Measurements from ENCODE around the gene TSPAN7.

DNA sequence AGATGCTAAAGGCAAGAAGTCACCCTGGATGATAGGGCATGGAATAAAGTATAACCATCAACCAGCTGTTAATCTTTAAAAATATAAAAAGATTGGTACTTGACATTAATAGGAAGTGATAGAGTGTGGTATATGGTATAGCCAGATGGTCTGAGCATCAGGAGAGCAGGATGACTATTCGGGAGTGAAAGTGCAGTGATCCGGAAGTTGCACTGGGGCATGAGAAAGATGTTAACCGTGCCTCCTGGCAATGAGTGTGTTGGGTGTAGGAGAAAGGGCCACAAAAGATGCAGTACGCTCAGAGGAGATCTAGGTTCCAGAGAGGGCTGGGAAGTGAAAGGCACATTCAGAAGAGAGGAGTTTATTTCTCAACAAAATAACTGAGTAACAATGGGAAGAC is 65.0 kb downstream of the TSPAN7 start:
- TF ChIP-seq, protein P1, sequence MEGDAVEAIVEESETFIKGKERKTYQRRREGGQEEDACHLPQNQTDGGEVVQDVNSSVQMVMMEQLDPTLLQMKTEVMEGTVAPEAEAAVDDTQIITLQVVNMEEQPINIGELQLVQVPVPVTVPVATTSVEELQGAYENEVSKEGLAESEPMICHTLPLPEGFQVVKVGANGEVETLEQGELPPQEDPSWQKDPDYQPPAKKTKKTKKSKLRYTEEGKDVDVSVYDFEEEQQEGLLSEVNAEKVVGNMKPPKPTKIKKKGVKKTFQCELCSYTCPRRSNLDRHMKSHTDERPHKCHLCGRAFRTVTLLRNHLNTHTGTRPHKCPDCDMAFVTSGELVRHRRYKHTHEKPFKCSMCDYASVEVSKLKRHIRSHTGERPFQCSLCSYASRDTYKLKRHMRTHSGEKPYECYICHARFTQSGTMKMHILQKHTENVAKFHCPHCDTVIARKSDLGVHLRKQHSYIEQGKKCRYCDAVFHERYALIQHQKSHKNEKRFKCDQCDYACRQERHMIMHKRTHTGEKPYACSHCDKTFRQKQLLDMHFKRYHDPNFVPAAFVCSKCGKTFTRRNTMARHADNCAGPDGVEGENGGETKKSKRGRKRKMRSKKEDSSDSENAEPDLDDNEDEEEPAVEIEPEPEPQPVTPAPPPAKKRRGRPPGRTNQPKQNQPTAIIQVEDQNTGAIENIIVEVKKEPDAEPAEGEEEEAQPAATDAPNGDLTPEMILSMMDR (IDR thresholded peaks at IDR 0.05; ENCODE audit: control extremely low read depth in 1 of 3, insufficient read depth in 1 of 3, low read depth in 1 of 3, low read length in 3 of 3): no peak
- TF ChIP-seq, protein P2, sequence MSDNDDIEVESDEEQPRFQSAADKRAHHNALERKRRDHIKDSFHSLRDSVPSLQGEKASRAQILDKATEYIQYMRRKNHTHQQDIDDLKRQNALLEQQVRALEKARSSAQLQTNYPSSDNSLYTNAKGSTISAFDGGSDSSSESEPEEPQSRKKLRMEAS (IDR thresholded peaks at IDR 0.05): no peak

Measured in H1 (cell line).